GM21526 (cell line): ENCODE data around the gene NEMP2.

Experiments
- ATAC-seq: cut with Tn5 transposase; IDR thresholded peaks from one replicate; pipeline ENCODE4 v1.9.1; 2021; ENCODE audit warnings: moderate library complexity; ENCODE audit not compliant: unreplicated experiment, low FRiP score

Gene NEMP2, protein sequence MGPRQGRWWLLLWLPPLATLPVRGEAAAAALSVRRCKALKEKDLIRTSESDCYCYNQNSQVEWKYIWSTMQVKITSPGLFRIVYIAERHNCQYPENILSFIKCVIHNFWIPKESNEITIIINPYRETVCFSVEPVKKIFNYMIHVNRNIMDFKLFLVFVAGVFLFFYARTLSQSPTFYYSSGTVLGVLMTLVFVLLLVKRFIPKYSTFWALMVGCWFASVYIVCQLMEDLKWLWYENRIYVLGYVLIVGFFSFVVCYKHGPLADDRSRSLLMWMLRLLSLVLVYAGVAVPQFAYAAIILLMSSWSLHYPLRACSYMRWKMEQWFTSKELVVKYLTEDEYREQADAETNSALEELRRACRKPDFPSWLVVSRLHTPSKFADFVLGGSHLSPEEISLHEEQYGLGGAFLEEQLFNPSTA

DNA sequence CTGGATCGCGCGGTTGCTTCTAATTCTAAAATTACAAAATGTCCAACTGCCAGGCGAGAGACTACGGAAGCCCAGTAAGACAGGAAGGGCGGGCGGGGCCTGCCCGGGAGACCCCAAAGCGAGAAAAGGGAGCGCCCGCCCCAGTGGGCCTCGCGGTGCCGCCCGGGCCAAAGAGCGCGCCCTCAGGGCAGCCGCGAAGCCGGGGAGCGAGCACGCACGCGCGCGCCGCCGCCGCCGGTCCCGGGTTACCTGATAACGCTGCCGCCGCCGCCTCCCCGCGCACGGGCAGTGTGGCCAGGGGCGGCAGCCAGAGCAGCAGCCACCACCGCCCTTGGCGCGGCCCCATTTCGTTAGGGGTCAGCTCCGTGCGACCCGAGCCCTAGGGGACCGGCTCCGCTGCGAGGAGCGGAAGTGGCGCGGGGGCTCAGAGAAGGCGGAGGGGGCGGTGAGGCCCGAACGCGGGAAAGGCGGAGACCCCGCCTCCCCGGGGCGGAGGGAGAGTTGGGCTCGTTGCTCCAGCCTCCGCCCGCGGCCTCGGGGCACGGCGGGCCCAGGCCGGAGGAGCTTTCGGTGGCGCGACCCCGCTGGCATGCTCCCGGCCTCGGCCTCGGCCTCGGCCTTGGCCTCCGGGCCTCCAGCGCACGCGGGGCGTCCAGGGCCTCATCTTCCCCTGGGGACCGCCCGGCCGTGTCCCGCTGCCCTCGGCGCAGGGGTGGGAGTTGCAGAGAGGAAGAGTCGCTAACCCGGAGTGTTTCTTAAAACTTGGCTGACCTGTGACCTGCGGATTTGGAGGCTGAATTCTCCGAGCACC, at the start of gene NEMP2:
Gene NEMP2 (minus strand): TSS at position 413 of the 811 bp plus-strand sequence. CDS start 67 bp downstream, at position 346.
- peak; percentile 59 for ATAC-seq

DNA sequence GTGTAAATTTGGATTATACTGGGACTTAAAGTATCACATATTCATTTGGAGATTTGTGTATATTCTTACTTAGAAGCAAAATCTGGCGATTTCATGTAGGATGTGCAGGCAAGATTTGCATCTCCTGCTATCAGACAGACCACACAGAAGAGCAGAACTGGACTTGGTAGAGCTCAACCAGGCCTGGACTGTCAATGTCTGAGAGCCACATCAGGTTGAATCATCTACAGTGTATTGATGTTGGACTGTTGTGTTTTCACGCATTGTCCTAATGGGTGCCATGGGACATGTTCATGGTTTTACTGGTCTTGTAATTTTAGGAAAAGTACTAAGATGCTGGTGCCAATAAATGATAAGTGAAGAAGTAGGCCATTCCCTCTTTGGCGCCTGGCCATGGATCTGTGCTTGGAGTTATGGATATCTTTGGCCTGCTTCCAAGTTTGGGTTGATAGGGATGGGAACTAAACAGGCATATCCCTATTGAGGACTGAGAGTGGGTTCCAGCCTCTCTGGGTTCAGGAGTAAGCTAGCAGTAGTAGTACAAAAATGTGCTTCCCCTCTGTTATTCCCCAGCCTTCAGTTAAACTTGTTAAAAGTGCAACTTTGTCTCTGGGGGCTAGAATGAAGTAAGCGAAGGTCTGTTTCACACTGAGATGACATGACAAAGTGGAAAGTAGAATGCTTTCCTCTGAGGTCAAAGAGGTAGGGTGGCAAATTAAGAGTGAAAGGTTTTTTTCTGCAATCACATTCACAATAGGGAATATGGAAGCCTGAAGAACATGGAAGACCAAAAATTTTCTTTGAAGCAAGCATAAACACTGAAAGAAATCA, 49.2 kb upstream of the NEMP2 start:
- ATAC-seq = peak; percentile 43

DNA sequence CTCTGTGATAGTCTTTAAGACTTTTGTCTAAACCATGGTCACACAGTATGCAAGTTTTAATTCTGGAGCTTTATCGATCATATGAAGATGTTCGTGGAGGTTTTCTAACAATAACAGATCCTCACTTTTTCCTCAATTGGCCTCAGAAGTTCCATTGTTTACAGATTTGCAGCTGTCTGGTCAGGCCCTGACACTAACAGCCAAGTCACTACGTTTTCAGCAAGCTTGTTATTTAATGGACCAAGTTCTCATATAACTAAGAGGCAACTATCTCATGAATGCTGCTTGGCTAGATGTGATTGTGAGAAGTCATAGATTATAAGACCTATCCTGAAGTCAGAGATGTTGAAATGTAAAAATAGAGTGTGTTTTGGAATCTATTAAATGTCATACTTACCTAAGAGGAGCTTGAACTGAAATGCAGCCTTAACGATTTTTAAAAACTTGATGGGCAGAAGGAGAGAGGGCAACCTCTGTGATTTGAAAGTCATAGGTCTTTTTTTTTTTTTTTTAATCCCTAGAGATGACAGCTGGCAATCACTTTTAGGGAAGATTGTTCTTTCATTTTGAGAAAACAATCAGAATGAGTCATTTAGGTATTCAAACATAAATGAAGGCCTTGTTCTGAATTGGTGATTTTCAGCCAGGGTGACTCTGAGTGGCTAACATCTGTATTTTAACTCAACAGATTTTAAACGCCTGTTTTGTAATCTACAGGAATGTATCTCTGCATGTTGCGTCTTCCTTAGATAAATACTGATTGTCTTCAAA, 48.4 kb upstream of the NEMP2 start:
- ATAC-seq = peak; percentile 47

DNA sequence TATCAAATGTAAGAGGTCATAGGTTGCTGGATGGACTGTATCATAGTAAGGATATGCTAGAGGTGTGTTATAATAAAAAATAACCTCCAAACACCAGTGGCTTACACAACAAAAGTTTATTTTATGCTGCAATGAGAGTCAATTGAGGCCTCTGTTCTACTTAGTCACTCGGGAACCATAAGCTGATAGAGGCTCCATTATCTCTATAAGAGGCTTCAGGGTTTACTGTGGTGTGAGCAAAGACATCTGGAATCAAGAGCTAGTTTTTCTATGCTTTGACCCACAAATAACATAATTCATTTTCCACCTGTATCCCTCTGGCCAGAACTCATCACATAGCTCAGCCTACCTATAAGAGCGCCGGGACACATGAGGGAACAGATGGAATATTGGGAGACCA, 47.5 kb upstream of the NEMP2 start:
- no peak for ATAC-seq

DNA sequence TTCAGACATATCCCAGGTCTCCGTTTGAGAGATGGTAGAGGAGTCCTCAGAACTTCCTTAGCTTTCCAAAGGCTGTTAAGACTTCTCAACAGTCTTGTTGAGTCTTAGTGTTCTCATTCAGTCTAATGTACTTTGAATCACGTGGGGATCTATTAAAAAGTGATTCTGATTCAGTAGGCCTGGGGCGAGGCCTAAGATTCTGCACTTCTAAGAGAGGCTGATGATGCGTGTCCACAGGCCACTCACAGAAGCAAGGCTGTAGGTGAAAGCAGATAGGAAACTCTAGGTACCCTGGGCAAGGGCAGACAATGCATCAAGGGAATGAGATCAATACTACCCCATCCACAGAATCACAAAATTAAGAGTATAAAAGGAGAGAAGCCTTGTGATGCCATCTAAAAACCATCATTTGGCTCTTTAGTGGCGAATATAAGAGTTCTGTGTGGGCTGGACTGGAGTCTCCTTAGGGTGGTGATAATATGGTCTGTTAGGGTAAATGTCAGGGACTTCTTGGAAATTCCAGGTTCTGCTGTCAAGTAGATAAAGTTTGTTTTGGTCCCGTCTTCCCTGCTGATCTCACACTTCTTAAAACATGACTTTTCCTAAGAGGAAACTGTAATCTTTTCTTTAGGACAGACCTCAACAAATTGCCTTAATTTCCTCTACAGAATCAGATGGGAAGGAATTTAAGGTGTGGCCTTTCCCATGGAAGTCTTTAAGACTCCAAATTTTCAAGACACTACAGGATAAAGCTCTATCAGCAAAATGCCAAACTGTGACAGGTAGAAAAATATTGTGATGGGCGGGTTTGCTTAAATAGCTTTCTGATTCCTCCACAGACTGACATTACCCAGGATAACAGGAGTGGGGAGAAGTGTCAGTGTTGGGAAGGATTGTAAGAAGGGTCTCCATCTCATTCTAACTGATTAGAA, 45.7 kb upstream of the NEMP2 start:
- no peak for ATAC-seq

DNA sequence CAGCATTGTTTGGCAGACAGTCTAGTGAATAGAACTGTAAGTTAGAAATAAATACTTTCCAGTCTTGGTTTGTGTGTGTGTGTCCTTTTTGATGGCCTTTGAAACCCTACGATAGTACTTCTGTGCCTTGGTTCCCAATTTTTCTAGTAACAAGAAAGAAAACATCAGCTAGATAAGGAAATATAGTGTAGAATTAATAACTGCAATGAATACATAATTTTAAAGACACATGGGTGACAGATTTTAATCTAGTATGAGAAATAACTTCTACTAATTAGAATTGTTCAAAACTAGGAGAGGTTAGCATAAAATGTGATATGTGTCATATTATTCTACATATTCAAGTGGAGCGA, 44.5 kb upstream of the NEMP2 start:
- ATAC-seq = no peak

DNA sequence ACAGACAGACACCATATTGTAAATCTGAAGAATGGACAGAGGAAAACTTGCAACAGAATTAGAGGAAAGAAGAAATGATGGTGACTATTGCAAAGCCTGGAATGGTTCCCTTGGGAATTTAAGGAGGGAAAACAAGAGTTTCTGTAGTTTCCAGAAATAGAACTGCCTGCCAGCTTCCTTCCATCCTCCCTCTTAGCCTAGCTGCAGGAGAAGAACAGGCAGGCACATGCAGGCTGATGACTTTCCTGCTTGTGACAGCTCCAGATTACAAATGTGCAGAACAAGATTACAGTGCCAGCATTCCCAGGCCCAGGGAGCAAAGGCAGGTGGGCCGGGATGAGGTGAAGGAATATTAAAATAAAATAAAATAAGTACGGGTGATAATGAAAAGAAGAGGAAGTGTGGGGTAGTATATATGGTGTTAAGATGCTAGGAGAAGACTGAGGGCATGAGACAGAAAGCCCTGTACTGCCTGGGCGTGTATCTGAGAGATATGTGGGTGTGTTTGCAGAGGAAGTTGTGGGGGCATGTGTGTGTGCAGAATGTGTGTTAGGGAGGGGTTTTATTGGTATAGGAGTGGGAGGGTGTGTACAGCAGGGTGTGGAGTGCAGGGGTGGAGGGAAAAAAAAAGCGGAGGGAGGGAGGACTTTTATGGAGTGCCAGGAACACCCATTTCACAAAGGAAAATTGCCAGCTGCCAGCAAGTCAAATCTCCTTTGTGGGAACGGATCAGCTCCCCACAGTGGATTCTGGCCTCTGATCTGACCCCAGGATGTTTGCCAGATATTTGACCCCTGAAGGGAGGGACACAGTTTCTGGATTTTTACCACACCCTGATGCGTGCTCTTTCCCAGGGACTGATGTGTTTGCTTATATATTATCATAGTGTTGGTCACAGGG, 43.9 kb upstream of the NEMP2 start:
- peak; percentile 65 for ATAC-seq

DNA sequence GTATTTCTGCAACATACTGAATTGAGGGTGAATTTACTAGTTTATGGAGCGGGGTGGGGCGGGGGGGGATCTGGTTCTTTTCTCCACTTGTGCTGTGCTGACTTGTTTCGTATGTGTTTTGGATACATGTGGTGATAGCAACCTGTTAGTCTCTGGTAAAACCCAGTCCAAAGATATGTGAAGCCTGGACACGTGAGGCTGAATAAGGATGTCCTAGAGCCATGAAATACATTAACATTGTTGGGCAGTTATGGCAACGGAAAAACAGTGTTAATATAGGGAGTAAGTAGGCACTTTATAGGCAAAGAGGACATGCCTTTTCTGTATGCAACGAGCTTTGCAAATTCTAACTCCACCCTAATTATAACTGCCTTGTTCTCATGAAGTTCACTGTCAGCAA, 42.1 kb upstream of the NEMP2 start:
- ATAC-seq = no peak

DNA sequence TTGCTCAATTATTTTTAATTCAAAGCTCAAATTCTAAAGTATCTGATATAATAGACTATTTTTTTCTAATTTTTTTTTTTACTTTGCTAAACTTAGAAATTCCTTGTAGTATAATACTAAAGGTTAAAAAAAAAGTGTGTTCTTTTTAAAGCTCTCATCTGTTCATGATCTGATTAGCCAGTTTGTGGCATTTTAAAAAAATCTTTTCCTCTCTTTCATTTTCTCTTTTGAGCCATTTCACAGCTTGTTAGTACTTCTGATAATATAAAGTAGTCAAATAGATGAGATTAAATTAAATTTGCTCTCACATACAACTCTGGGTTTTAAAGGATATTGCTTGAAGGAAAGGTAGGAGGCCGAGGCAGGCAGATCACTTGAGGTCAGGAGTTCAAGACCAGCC, 40.7 kb upstream of the NEMP2 start:
- ATAC-seq = no peak

DNA sequence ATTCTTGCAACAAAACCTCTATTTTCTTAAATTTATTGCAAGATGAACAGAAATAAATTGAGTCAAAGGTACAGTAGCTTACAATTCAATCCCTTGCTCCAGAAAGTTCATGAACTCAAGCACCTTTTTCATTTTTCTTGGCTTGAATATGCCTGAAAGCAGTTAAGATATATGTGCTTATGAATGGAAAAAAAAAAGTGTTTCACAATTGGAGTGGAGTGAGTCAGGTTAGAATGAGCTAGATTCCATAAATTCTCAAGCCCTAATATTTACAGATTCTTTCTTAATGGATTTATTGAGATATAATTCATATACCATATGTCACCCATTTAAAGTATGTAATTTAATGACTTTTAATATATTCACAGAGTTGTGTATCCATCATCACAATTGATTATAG, 39.6 kb upstream of the NEMP2 start:
- no peak for ATAC-seq

DNA sequence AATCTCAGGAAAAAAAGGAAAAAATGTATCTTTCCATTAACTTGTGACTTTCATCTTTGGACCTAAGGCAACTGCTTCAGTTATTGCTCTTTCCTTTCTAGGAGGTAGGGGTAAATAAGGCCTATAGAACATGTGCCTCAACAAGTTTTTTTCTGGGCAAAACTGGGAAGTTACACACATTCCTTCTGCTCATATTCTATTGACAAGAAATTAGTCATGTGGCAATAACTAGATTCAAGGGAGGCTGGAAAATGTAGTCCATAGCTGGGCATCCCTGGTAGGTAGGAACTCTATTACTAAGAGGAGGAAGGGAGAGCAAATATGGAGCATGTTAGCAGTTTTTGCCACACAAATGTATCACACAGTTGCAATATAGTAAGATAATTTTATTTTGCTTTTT, 37.7 kb upstream of the NEMP2 start:
- no peak for ATAC-seq

DNA sequence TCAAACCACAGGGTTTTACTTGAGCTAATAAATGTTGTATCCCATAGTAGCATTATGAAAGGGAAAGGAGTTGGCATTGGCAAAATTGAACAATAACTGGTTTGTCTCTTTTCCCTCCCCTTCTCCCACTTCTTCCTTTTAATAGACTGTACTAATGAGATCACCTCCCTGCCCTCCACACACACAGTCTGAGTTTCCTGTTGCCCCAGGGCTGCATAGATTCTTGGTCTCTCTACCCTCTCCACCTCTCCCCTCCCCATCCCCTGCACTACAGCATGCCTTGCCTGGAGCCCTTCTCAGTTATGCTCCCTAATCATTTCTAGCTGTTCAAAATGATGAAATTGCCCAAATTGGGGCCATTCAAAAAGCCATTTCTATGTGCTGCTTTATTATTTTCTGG, 37.2 kb upstream of the NEMP2 start:
- no peak for ATAC-seq

DNA sequence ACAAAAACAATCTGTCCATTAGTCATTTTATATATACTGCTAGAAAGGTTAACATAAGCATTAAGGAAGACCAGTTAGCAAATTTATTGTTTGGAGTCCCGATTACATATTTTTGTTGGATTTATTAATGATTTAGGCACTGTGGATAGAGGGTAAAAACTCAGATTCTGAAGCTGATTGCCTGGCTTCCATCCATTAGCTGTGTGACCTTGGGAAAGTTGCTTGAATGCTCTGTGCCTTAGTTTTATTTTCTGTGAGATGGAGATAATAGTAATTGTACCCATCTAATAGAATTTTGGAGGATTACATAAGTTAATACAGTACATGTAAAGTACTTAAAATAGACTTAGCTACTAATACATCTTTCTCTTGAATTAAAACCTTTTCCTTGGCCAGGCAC, 36.3 kb upstream of the NEMP2 start:
- ATAC-seq = no peak

DNA sequence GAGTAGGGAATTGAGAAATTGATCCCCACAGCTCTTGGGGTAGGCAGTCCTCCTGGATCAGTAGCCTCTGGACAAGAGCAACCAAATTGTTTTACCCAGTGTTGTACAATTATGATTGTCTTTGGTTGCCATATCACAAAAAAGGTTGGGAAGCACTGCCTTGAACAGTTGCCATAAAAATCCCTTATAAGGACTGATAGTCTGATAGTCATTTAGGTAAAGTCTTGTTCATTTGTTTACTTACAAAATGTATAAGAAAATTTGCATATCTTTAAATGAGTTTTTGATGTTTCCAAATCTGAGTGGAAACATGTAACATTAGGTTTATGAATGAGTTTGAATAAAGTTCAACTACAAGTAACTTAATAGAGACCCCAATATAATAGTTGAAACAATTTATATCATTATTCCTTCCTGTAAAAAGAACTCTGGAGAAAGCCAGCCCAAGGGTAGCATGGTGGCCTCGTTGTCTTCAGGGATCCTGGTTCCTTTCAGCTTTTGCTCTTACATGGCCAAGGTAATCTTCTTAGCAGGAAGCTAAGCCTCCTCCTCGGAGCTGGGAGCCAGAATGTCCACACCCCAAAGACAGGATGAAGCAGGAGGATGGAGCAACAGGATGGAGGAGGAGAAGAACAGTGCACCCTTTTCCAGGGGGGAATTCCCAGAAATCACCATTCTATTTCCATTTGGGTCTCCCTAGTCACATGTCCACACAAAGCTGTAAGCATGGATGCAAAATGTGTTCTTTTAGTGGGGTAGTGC, 35.7 kb upstream of the NEMP2 start:
- no peak for ATAC-seq

DNA sequence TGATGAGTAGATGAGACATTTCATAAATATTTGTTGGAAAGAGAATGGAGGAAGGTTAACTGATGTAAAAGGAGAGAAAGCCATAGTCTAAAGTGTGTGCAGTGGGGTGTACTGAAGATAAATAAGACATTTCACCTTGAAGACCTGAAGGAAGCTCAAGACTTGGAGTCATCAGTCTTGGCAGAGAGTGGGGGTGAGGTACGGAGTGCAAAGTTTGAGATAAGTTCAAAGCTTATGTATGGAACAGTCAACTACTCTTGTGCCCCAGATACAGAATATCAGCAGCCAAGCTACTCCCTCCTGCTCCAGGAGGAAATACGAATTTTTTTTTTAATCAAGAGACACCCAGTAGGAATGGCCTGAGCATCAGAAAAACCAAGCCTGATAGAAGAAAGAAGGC, 30.3 kb upstream of the NEMP2 start:
- no peak for ATAC-seq

DNA sequence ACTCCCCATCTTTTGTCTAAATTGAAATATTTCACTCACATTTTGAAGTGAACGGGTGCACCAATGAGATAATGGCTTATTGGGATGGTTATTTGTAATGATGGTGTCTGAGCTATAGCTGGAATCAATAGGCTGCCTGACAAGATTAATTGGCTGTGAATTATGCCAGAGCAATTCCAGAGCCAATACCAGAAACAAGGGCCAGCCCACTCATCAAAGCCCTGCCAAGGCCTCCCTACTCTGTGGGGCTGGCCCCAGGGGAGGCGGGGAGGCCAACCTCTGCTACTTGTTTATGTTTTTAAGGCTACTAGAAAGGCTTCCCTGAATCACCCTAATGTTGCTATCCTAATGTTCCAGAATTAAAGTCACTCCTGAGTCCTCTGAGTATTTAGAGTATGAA, 29.1 kb upstream of the NEMP2 start:
- ATAC-seq = no peak

DNA sequence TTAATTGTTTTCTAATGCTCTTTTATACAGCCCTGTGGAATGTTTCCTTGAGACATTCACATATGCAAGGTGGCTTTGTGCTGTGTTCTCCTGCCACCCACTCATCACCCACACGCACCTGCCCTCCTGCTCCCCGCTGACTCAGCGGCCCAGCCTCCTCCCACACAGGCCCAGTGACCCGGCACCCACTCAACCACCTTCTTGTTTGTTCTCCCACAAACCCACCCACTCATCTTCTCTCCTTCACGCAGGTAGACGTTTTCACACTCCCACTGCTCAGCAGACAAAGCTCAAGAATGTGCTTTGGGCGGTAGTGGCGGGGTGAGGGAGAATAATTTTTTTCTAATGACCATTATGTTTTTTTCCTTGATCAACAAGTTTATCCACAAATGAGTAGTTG, 28.6 kb upstream of the NEMP2 start:
- no peak for ATAC-seq

DNA sequence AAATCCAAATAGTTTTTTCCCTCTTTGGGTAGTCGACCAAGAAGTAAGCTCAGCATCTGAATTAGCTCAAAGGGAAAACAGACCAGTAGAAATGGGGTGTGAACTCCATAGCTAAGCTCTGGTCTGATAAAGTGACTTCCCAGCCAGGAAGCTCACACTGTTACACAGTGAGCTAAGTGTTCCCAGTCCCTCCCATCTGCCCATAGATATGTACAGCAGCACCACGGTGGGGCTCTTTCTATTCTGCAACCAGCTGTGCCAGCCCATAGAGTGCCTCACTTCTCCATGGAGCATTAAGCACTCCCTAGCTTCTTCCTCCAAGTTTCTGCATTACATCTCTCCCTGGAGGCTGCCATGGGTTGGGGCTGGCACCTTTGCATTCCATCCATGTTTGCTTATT, 27.6 kb upstream of the NEMP2 start:
- ATAC-seq = no peak
